Esophagus muscularis mucosa (tissue), 4 donors: ENCODE data around the gene NDUFV3. TPM values are rescaled to one million over a fixed set of nuclear protein-coding genes. Genes with fewer than 3 reads are reported as not detected.

Source experiments
- DNase-seq: peaks from one replicate; pipeline ENCODE4 v3.0.0-alpha.2; 2017; ENCODE audit errors: extremely low spot score
- H3K27ac ChIP-seq, 4 donors: fragments of 200-600 bp; sonication (generic); replicated peaks in 1 of 4; 1 replicate in 3 of 4; 2 replicates in 1 of 4; pipeline ENCODE4 v1.5.1; 2016 to 2019; ENCODE audit warnings: mild to moderate bottlenecking in 1 of 4
- H3K27me3 ChIP-seq, 4 donors: fragments of 200-600 bp; sonication (generic); one replicate each; pipeline versions ENCODE4 v1.5.1 to v1.6.0; 2016 to 2019
- H3K36me3 ChIP-seq, 4 donors: fragments of 200-600 bp; sonication (generic); one replicate each; pipeline ENCODE4 v1.5.1; 2016 to 2019
- H3K4me1 ChIP-seq, 4 donors: fragments of 200-600 bp; sonication (generic); one replicate each; pipeline ENCODE4 v1.5.1; 2016 to 2019
- H3K4me3 ChIP-seq, 4 donors: fragments of 200-600 bp; sonication (generic); 1 replicate in 2 of 4; 2 replicates in 2 of 4; pipeline ENCODE4 v1.5.1; 2016 to 2019; ENCODE audit warnings: mild to moderate bottlenecking in 4 of 4, moderate library complexity in 1 of 4
- H3K9me3 ChIP-seq, 4 donors: fragments of 200-600 bp; sonication (generic); 1 replicate in 3 of 4; 2 replicates in 1 of 4; pipeline ENCODE4 v1.5.1; 2016 to 2019
- EP300 ChIP-seq: sonication (generic); formaldehyde crosslinking; IDR thresholded peaks from one replicate; pipeline ENCODE4 v1.6.1; 2017; ENCODE audit warnings: antibody characterized with exemption
- POLR2A ChIP-seq: fragments of 450-650 bp; IDR thresholded peaks from one replicate; pipeline ENCODE4 v1.6.1; 2017; ENCODE audit warnings: antibody characterized with exemption, moderate library complexity, mild to moderate bottlenecking, low read depth
- POLR2AphosphoS5 ChIP-seq, 2 donors: sonication (generic); formaldehyde crosslinking; IDR thresholded peaks; one replicate each; pipeline ENCODE4 v1.6.1; 2017; ENCODE audit warnings: antibody characterized with exemption in 2 of 2
- WGBS: methylation state at CpG from one replicate; pipeline ENCODE4 v1.1.5; 2018; 5-methylcytosine and 5-hydroxymethylcytosine counted together
- intact Hi-C: fragments of 100-400 bp; cut with DNase I; formaldehyde crosslinking; loops from one replicate; pipeline ENCODE4 v1.15.1; 2023
- total RNA-seq, 4 donors: library from RNA; depleted of rRNA; stranded (reverse); fragments of >200 nt; gene quantifications; one replicate each; pipeline versions ENCODE4 v1.1.0 to v1.2.1, GENCODE V29; 2016
- TF ChIP-seq, protein P1 (sequence below), 3 experiments: fragments of 200-600 bp in 2 of 3; fragments of 450-650 bp in 1 of 3; sonication (generic) in 2 of 3; IDR thresholded peaks; one replicate each; pipeline ENCODE4 v1.5.1; 2017 to 2019; ENCODE audit warnings: antibody characterized with exemption in 3 of 3, mild to moderate bottlenecking in 2 of 3, moderate library complexity in 1 of 3

Gene NDUFV3
- total RNA-seq, 4 donors from 2014 or later, result 56.7 to 102 (median 74.1) TPM

DNA sequence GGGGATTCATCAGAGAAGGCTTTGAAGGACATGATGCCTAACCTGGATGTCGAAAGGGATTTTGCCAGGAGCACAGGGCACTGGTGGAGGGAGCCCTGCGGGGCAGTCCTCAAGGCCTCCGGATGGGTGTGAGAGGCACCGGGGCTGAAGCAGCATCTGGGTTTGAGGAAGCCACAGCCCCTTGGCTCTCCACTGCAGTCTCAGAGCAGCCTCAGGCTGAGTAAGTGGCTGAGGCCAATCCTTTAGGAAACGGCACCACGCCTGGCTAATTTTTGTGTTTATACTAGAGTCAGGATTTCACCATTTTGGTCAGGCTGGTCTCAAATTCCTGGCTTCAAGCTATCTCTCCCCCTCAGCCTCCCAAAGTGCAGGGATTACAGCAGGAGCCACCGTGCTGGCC lies 20.4 kb downstream of the NDUFV3 start:
- Histone ChIP-seq H3K9me3 (no peaks in the 10 kb centered on the region), H3K36me3 (peaks cover 38 to 55% (median 42%) of the 10 kb centered on the region in 4 donors), H3K4me1 (peaks cover 0 to 6% (median 0%) of the 10 kb centered on the region in 4 donors), H3K27me3 (no peaks in the 10 kb centered on the region), H3K4me3 (no peak overlapping the region), H3K27ac (no peak overlapping the region)
- no peak for TF ChIP-seq EP300
- TF ChIP-seq, protein P1, sequence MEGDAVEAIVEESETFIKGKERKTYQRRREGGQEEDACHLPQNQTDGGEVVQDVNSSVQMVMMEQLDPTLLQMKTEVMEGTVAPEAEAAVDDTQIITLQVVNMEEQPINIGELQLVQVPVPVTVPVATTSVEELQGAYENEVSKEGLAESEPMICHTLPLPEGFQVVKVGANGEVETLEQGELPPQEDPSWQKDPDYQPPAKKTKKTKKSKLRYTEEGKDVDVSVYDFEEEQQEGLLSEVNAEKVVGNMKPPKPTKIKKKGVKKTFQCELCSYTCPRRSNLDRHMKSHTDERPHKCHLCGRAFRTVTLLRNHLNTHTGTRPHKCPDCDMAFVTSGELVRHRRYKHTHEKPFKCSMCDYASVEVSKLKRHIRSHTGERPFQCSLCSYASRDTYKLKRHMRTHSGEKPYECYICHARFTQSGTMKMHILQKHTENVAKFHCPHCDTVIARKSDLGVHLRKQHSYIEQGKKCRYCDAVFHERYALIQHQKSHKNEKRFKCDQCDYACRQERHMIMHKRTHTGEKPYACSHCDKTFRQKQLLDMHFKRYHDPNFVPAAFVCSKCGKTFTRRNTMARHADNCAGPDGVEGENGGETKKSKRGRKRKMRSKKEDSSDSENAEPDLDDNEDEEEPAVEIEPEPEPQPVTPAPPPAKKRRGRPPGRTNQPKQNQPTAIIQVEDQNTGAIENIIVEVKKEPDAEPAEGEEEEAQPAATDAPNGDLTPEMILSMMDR (IDR thresholded peaks at IDR 0.05), result no peak
- no peak for TF ChIP-seq POLR2AphosphoS5 (IDR thresholded peaks at IDR 0.05)
- no peak for TF ChIP-seq POLR2A
- DNase-seq, result no peak
- intact Hi-C loops, result no loop called here
- 87% methylated on average over 7 of the region's 7 CpGs for WGBS

DNA sequence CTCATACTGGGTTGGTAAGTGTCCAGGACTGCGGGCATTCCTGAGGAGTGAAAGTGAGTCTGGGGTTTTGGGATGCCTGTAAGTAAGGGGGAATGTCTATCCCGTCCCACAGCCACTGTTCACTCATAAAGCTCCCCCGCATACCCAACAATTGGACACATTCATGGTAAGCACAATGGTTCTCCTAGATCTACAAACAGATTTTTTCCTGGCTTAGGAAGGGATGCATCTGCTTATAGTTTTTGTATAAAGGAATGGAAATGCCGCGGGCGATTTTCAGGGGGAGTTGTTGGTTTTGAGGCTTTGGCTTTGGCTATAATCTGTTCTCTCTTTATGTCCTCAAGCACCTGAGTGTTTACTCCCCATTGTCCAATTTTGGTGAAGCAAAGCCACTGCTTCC lies 25.2 kb downstream of the NDUFV3 start:
- peaks cover 0 to 9% (median 0%) of the 10 kb centered on the region in 4 donors for H3K36me3 ChIP-seq
- H3K9me3 ChIP-seq, result no peaks in the 10 kb centered on the region
- WGBS, result 93% methylated on average over 6 of the region's 6 CpGs
- intact Hi-C loops, result no loop called here
- H3K27ac ChIP-seq, result no peak overlapping the region
- H3K4me1 ChIP-seq, result peaks cover 0 to 8% (median 0%) of the 10 kb centered on the region in 4 donors
- no peaks in the 10 kb centered on the region for H3K27me3 ChIP-seq
- H3K4me3 ChIP-seq, result no peak overlapping the region
- no peak for TF ChIP-seq POLR2AphosphoS5 (IDR thresholded peaks at IDR 0.05)
- TF ChIP-seq POLR2A, result no peak
- no peak for TF ChIP-seq EP300
- TF ChIP-seq, protein P1 (IDR thresholded peaks at IDR 0.05), result no peak
- DNase-seq, result no peak

DNA sequence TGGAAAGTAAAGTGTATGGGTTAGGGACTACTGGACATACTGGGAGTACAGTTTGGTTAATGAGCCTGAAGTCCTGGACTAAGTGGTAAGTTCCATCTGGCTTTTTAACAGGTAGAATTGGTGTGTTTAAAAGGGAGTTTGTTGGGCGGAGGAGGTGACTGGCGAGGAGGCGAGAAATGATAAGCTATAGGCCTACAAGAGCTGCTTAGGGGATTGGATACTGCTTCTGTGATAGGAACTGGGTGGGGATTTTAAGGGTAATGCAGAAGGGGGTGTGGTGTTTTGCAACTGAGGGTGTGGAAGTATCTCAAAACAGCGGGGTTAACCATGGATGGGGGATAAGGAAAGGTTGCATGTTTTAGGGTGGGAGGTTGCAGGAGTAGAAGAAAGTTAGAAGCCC lies 28.8 kb downstream of the NDUFV3 start:
- H3K27ac ChIP-seq, result no peak overlapping the region
- H3K36me3 ChIP-seq, result no peaks in the 10 kb centered on the region
- no peak overlapping the region for H3K4me3 ChIP-seq
- 90% methylated on average over 4 of the region's 4 CpGs for WGBS
- intact Hi-C loops, result loop anchor here (10.0 kb wide), 1 partner anchor 53 kb away; the partner anchor contains the start of gene PKNOX1
- peaks cover 4 to 14% (median 11%) of the 10 kb centered on the region in 4 donors for H3K4me1 ChIP-seq
- no peaks in the 10 kb centered on the region for H3K9me3 ChIP-seq
- TF ChIP-seq POLR2AphosphoS5 (IDR thresholded peaks at IDR 0.05) (no peak), POLR2A (no peak), EP300 (no peak)
- TF ChIP-seq, protein P1 (IDR thresholded peaks at IDR 0.05), result no peak
- H3K27me3 ChIP-seq, result no peaks in the 10 kb centered on the region
- DNase-seq, result no peak

DNA sequence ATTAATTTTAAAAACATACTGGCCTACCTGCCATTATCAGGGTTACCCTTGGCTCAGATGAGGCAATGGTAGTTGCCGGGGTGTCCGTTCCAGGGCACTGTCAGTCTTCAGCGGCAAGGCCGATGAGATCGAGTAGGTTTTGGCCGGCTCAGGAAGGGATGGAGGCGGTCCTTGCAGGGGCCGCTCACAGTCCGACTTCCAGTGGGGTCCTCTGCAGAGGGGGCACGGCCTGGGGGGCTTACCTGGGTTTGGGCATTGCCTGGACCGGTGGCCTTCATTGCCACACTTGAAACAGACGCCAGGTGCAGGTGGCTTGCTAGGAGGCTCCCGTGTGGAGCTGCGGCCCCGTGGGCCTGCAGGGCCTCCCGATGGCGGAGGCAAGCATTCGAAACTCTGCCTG lies 29.8 kb downstream of the NDUFV3 start:
- peaks cover 4 to 14% (median 11%) of the 10 kb centered on the region in 4 donors for H3K4me1 ChIP-seq
- no peaks in the 10 kb centered on the region for H3K36me3 ChIP-seq
- no peaks in the 10 kb centered on the region for H3K9me3 ChIP-seq
- H3K4me3 ChIP-seq, result no peak overlapping the region
- intact Hi-C loops, result loop anchor here (10.0 kb wide), 1 partner anchor 52 kb away; the partner anchor contains the start of gene PKNOX1
- H3K27ac ChIP-seq, result no peak overlapping the region
- DNase-seq, result no peak
- TF ChIP-seq POLR2AphosphoS5 (IDR thresholded peaks at IDR 0.05) (no peak), EP300 (no peak), POLR2A (no peak)
- TF ChIP-seq, protein P1 (IDR thresholded peaks at IDR 0.05), result no peak
- no peaks in the 10 kb centered on the region for H3K27me3 ChIP-seq
- 90% methylated on average over 17 of the region's 18 CpGs for WGBS
